ENCODE data around the gene MAGI1.

Gene MAGI1

GRCh38 chr3:65787827-65788226 lies 250.9 kb downstream of the MAGI1 start:
- DNase-seq = no peak

GRCh38 chr3:65787340-65787739 lies 251.4 kb downstream of the MAGI1 start:
- DNase-seq = no peak

- no peak for DNase-seq
Observed at GRCh38 chr3:65786890-65787289, 251.8 kb downstream of the MAGI1 start.

- peak; percentile 5 to 67 (median 36) for DNase-seq
Observed at GRCh38 chr3:65785065-65785645, 253.6 kb downstream of the MAGI1 start.

GRCh38 chr3:65783117-65783516 lies 255.6 kb downstream of the MAGI1 start:
- DNase-seq = no peak

GRCh38 chr3:65781594-65781993 lies 257.1 kb downstream of the MAGI1 start:
- DNase-seq = no peak

GRCh38 chr3:65779390-65779789 lies 259.3 kb downstream of the MAGI1 start:
- DNase-seq = no peak

GRCh38 chr3:65778968-65779367 lies 259.8 kb downstream of the MAGI1 start:
- no peak for DNase-seq

- DNase-seq = no peak
Observed at GRCh38 chr3:65777050-65777449, 261.7 kb downstream of the MAGI1 start.

GRCh38 chr3:65776494-65776893 lies 262.2 kb downstream of the MAGI1 start:
- no peak for DNase-seq

GRCh38 chr3:65776081-65776480 lies 262.6 kb downstream of the MAGI1 start:
- DNase-seq = no peak

- DNase-seq = no peak
Observed at GRCh38 chr3:65772758-65773157, 266.0 kb downstream of the MAGI1 start.

GRCh38 chr3:65767551-65767950 lies 271.2 kb downstream of the MAGI1 start:
- no peak for DNase-seq

- peak in 2 of 3 experiments; percentile 6 to 40 for DNase-seq
Observed at GRCh38 chr3:65762235-65762580, 276.5 kb downstream of the MAGI1 start.

GRCh38 chr3:65761446-65762234 lies 277.1 kb downstream of the MAGI1 start:
- peak in 2 of 3 experiments; percentile 1 to 57 for DNase-seq

- peak in 1 of 3 experiments; percentile 47 for DNase-seq
Observed at GRCh38 chr3:65758876-65759598, 279.7 kb downstream of the MAGI1 start.

- no peak for DNase-seq
Observed at GRCh38 chr3:65758438-65758837, 280.3 kb downstream of the MAGI1 start.

GRCh38 chr3:65752636-65753035 lies 286.1 kb downstream of the MAGI1 start:
- DNase-seq = no peak

GRCh38 chr3:65751123-65751700 lies 287.5 kb downstream of the MAGI1 start:
- DNase-seq = peak in 2 of 3 experiments; percentile 10 to 24

- no peak for DNase-seq
Observed at GRCh38 chr3:65749066-65749465, 289.7 kb downstream of the MAGI1 start.

GRCh38 chr3:65748326-65748725 lies 290.4 kb downstream of the MAGI1 start:
- no peak for DNase-seq

GRCh38 chr3:65746848-65747247 lies 291.9 kb downstream of the MAGI1 start:
- DNase-seq = no peak

GRCh38 chr3:65745306-65745705 lies 293.4 kb downstream of the MAGI1 start:
- no peak for DNase-seq

GRCh38 chr3:65742914-65743313 lies 295.8 kb downstream of the MAGI1 start:
- DNase-seq = no peak
